ENCODE data around the gene FGA. TPM values are rescaled to one million over a fixed set of nuclear protein-coding genes. Genes with fewer than 3 reads are reported as not detected.

FGA gene
- total RNA-seq, 2 experiments from 2014 or later: not detected

DNA sequence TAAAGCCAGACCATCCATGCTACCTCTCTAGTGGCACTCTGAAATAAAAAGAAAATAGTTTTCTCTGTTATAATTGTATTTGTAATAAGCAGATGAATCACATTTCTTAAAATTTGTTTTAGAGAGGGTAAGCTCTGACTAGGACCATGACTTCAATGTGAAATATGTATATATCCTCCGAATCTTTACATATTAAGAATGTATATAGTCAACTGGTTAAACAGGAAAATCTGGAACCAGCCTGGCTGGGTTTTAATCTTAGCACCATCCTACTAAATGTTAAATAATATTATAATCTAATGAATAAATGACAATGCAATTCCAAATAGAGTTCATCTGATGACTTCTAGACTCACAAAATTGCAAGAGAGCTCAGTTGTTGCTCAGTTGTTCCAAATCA is 26.2 kb downstream of the FGA start:
- ChIA-PET POLR2A (no interaction called here), CTCF (no interaction called here)
- no peak for DNase-seq
- no peaks in the 10 kb centered on the region for H3K4me1 Mint-ChIP-seq (ENCODE audit: low read depth)
- peaks cover 3% of the 10 kb centered on the region for H3K27me3 Mint-ChIP-seq
- no peak overlapping the region for H3K27ac Mint-ChIP-seq
- intact Hi-C loops (cut with micrococcal nuclease): no loop called here
- no peak overlapping the region for H3K4me3 Mint-ChIP-seq
- H3K36me3 Mint-ChIP-seq (ENCODE audit: low read depth): no peaks in the 10 kb centered on the region
- TF ChIP-seq, protein P1, sequence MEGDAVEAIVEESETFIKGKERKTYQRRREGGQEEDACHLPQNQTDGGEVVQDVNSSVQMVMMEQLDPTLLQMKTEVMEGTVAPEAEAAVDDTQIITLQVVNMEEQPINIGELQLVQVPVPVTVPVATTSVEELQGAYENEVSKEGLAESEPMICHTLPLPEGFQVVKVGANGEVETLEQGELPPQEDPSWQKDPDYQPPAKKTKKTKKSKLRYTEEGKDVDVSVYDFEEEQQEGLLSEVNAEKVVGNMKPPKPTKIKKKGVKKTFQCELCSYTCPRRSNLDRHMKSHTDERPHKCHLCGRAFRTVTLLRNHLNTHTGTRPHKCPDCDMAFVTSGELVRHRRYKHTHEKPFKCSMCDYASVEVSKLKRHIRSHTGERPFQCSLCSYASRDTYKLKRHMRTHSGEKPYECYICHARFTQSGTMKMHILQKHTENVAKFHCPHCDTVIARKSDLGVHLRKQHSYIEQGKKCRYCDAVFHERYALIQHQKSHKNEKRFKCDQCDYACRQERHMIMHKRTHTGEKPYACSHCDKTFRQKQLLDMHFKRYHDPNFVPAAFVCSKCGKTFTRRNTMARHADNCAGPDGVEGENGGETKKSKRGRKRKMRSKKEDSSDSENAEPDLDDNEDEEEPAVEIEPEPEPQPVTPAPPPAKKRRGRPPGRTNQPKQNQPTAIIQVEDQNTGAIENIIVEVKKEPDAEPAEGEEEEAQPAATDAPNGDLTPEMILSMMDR (IDR thresholded peaks at IDR 0.05): no peak
- no peaks in the 10 kb centered on the region for H3K9me3 Mint-ChIP-seq
- no peak for ATAC-seq

DNA sequence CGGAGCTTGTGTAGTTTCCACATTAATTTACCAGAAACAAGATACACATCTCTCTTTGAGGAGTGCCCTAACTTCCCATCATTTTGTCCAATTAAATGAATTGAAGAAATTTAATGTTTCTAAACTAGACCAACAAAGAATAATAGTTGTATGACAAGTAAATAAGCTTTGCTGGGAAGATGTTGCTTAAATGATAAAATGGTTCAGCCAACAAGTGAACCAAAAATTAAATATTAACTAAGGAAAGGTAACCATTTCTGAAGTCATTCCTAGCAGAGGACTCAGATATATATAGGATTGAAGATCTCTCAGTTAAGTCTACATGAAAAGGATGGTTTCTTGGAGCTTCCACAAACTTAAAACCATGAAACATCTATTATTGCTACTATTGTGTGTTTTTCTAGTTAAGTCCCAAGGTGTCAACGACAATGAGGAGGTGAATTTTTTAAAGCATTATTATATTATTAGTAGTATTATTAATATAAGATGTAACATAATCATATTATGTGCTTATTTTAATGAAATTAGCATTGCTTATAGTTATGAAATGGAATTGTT is 27.8 kb downstream of the FGA start, which contains the start of gene FGB:
Gene FGB, plus strand, starts transcription at position 315 of the 558 bp plus-strand sequence. Its CDS starts 8 bp downstream, at position 323.
- no peak within 1 kb of the TSS for H3K27ac Mint-ChIP-seq
- no peak for ATAC-seq
- POLR2A ChIA-PET: no interaction called here

DNA sequence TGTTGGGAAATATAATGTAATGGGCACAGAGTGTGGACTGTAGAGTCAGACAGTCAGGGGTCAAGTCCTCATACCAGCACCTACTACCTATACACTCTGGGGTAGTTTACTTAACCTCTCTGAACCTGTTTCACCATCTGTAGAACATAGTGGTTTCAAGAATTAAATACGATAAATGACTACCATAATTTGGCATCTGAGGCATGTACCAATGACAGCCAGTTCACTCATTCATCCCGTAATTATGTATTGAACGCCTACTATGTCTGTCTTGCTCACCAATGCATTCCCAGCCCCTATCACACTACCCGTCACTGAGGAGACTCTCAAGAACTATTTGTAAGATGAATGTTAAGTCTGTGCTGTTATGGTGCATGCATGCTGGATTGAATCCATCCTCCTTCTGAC is 29.7 kb downstream of the FGA start:
- no peak for DNase-seq
- CTCF ChIA-PET: interaction anchor here (5.8 kb wide), 1 partner anchor 61 kb away, joined by 141 read pairs; no protein-coding TSS in a partner anchor

More for the DNA sequence above, 27.8 kb downstream of the FGA start, which contains the start of gene FGB:
- TF ChIP-seq, protein P1 (IDR thresholded peaks at IDR 0.05): no peak
- CTCF ChIA-PET: interaction anchor here (1.2 kb wide), 1 partner anchor 56 kb away, joined by 5 read pairs; no protein-coding TSS in a partner anchor
- Mint-ChIP-seq H3K27me3 (peaks cover 3% of the 10 kb centered on the region), H3K4me1 (ENCODE audit: low read depth) (no peaks in the 10 kb centered on the region), H3K9me3 (no peaks in the 10 kb centered on the region), H3K36me3 (ENCODE audit: low read depth) (no peaks in the 10 kb centered on the region), H3K4me3 (no peak within 1 kb of the TSS)
- no peak for DNase-seq
- intact Hi-C loops (cut with micrococcal nuclease): no loop called here

GRCh38 chr4:154560419-154560801 is 30.1 kb downstream of the FGA start:
- intact Hi-C loops (cut with micrococcal nuclease): no loop called here
- POLR2A ChIA-PET: no interaction called here
- ATAC-seq: no peak
- DNase-seq: no peak
- H3K4me1 Mint-ChIP-seq (ENCODE audit: low read depth): no peaks in the 10 kb centered on the region
- TF ChIP-seq, protein P1 (IDR thresholded peaks at IDR 0.05): no peak
- H3K4me3 Mint-ChIP-seq: no peak overlapping the region
- no peaks in the 10 kb centered on the region for H3K36me3 Mint-ChIP-seq (ENCODE audit: low read depth)
- H3K27me3 Mint-ChIP-seq: peaks cover 3% of the 10 kb centered on the region
- CTCF ChIA-PET: interaction anchor here (5.8 kb wide), 1 partner anchor 62 kb away, joined by 141 read pairs; no protein-coding TSS in a partner anchor
- H3K9me3 Mint-ChIP-seq: no peaks in the 10 kb centered on the region
- no peak overlapping the region for H3K27ac Mint-ChIP-seq

More for the DNA sequence above, 29.7 kb downstream of the FGA start:
- Mint-ChIP-seq H3K9me3 (no peaks in the 10 kb centered on the region), H3K27ac (no peak overlapping the region), H3K36me3 (ENCODE audit: low read depth) (no peaks in the 10 kb centered on the region), H3K4me1 (ENCODE audit: low read depth) (no peaks in the 10 kb centered on the region), H3K4me3 (no peak overlapping the region), H3K27me3 (peaks cover 3% of the 10 kb centered on the region)
- TF ChIP-seq, protein P1 (IDR thresholded peaks at IDR 0.05): no peak
- intact Hi-C loops (cut with micrococcal nuclease): no loop called here
- POLR2A ChIA-PET: no interaction called here
- ATAC-seq: no peak
